ENCODE measurements around the gene HSD11B2.

GRCh38 chr16:67446968-67447507 lies 16.1 kb downstream of the HSD11B2 start:
- TF ChIP-seq CTCF (IDR thresholded peaks at IDR 0.05), result no peak
- TF ChIP-seq ZFX (IDR thresholded peaks at IDR 0.05; ENCODE audit: borderline replicate concordance), result no peak

All from 22Rv1 (cell line).